Fibroblast of skin of right biceps (primary cell): Measurements from ENCODE around the gene SELENON.
A peak's percentile ranks its signal among the peaks of the same experiment; 100 is the strongest.

Experiments
- DNase-seq: peaks from one replicate; pipeline ENCODE4 v3.0.0-alpha.2; 2013

The SELENON gene

GRCh38 chr1:25799935-25800702, at the start of gene SELENON:
Gene SELENON, plus strand, starts transcription at chr1:25800193. Its CDS starts 38 bp downstream, at chr1:25800231.
- DNase-seq, result peak; percentile 50

GRCh38 chr1:25750923-25751605, 48.9 kb upstream of the SELENON start:
- DNase-seq, result no peak

- no peak for DNase-seq
These were observed 45.4 kb upstream of the SELENON start for GRCh38 chr1:25754470-25755181.

- no peak for DNase-seq
These were observed 44.4 kb upstream of the SELENON start for GRCh38 chr1:25755475-25756125.

- no peak for DNase-seq
These were observed 43.8 kb upstream of the SELENON start for GRCh38 chr1:25756215-25756614.

GRCh38 chr1:25757151-25757845, 42.7 kb upstream of the SELENON start:
- no peak for DNase-seq

GRCh38 chr1:25757846-25758185, 42.2 kb upstream of the SELENON start:
- no peak for DNase-seq

- DNase-seq, result no peak
These were observed 41.4 kb upstream of the SELENON start for GRCh38 chr1:25758466-25759070.

- no peak for DNase-seq
These were observed 39.8 kb upstream of the SELENON start for GRCh38 chr1:25760122-25760719.

- DNase-seq, result no peak
These were observed 39.1 kb upstream of the SELENON start for GRCh38 chr1:25760871-25761270.

- DNase-seq, result no peak
These were observed 36.5 kb upstream of the SELENON start for GRCh38 chr1:25763493-25763892.

GRCh38 chr1:25765136-25765922, 34.7 kb upstream of the SELENON start:
- no peak for DNase-seq

GRCh38 chr1:25765923-25766589, 33.9 kb upstream of the SELENON start:
- DNase-seq, result no peak

- DNase-seq, result no peak
These were observed 33.1 kb upstream of the SELENON start for GRCh38 chr1:25766721-25767436.

- DNase-seq, result no peak
These were observed 32.6 kb upstream of the SELENON start for GRCh38 chr1:25767437-25767770.

- no peak for DNase-seq
These were observed 31.0 kb upstream of the SELENON start for GRCh38 chr1:25768999-25769398.

- no peak for DNase-seq
These were observed 30.2 kb upstream of the SELENON start for GRCh38 chr1:25769625-25770383.

- DNase-seq, result no peak
These were observed 29.3 kb upstream of the SELENON start for GRCh38 chr1:25770541-25771220.
